Loucy (cell line): ENCODE results near the gene CDH22.

Experiments used
- H2AFZ ChIP-seq: fragments of 200-600 bp; sonication (generic); 2 replicates; pipeline ENCODE4 v1.6.0; 2016; ENCODE audit warnings: antibody characterized with exemption, mild to moderate bottlenecking, low read length, moderate library complexity
- H3F3A ChIP-seq: fragments of 200-600 bp; 2 replicates; pipeline ENCODE4 v1.6.0; 2016; ENCODE audit warnings: antibody characterized with exemption, low read depth, mild to moderate bottlenecking
- H3K27me3 ChIP-seq: fragments of 200-600 bp; sonication (generic); 2 replicates; pipeline ENCODE4 v1.6.1; 2014; ENCODE audit warnings: low read length, mild to moderate bottlenecking; ENCODE audit not compliant: insufficient read depth, poor library complexity, severe bottlenecking
- H3K36me3 ChIP-seq: fragments of 200-600 bp; sonication (generic); 2 replicates; pipeline ENCODE4 v1.6.1; 2016; ENCODE audit warnings: low read length; ENCODE audit not compliant: insufficient read depth
- H3K4me1 ChIP-seq: fragments of 200-600 bp; sonication (generic); 2 replicates; pipeline ENCODE4 v1.5.1; 2014; ENCODE audit warnings: low read length, mild to moderate bottlenecking; ENCODE audit not compliant: insufficient read depth, poor library complexity, severe bottlenecking
- H3K4me2 ChIP-seq: fragments of 200-600 bp; sonication (generic); 2 replicates; pipeline ENCODE4 v1.6.0; 2014; ENCODE audit warnings: antibody characterized with exemption, low read length, low read depth, mild to moderate bottlenecking; ENCODE audit not compliant: poor library complexity, severe bottlenecking
- H3K4me3 ChIP-seq: fragments of 200-600 bp; sonication (generic); 2 replicates; pipeline ENCODE4 v1.5.1; 2014; ENCODE audit warnings: low read length, mild to moderate bottlenecking, mixed read lengths; ENCODE audit not compliant: poor library complexity, severe bottlenecking
- H3K79me2 ChIP-seq: fragments of 200-600 bp; sonication (generic); 2 replicates; pipeline ENCODE4 v1.6.1; 2014; ENCODE audit warnings: low read length; ENCODE audit not compliant: insufficient read depth
- H3K9ac ChIP-seq: fragments of 200-600 bp; sonication (generic); 2 replicates; pipeline ENCODE4 v1.6.0; 2014; ENCODE audit warnings: mild to moderate bottlenecking, low read depth, low read length, moderate library complexity; ENCODE audit not compliant: poor library complexity, severe bottlenecking
- H3K9me2 ChIP-seq: fragments of 200-600 bp; sonication (generic); replicated peaks from 2 replicates; pipeline ENCODE4 v1.6.1; 2016; ENCODE audit warnings: low read depth, low read length, mixed read lengths
- H3K9me3 ChIP-seq: fragments of 200-600 bp; sonication (generic); 2 replicates; pipeline ENCODE4 v1.6.1; 2014; ENCODE audit warnings: mild to moderate bottlenecking, antibody characterized with exemption, low read length, low read depth; ENCODE audit not compliant: insufficient read depth
- H4K20me1 ChIP-seq: fragments of 200-600 bp; sonication (generic); 2 replicates; pipeline ENCODE4 v1.6.0; 2014; ENCODE audit warnings: antibody characterized with exemption, low read length, mild to moderate bottlenecking; ENCODE audit not compliant: insufficient read depth, poor library complexity, severe bottlenecking
- CTCF ChIP-seq: fragments of 200-600 bp; sonication (generic); conservative IDR thresholded peaks from 2 replicates; pipeline ENCODE4 v1.5.1; 2014; ENCODE audit warnings: mild to moderate bottlenecking, antibody characterized with exemption, low read length
- EZH2phosphoT487 ChIP-seq: fragments of 200-600 bp; IDR thresholded peaks from 2 replicates; pipeline ENCODE4 v1.6.1; 2018; ENCODE audit warnings: antibody characterized with exemption, mild to moderate bottlenecking, moderate library complexity, borderline replicate concordance

The CDH22 gene

GRCh38 chr20:46211331-46211722, 97.0 kb downstream of the CDH22 start:
- Histone ChIP-seq H3K4me3 (no peak overlapping the region), H3K9me3 (no peaks in the 10 kb centered on the region), H3K4me1 (peaks cover 4% of the 10 kb centered on the region), H3K27me3 (no peaks in the 10 kb centered on the region), H3K79me2 (no peaks in the 10 kb centered on the region), H3K36me3 (no peaks in the 10 kb centered on the region), H3K9me2 (no peaks in the 10 kb centered on the region), H4K20me1 (no peaks in the 10 kb centered on the region), H3K4me2 (no peak overlapping the region), H3F3A (no peaks in the 10 kb centered on the region), H3K9ac (no peak overlapping the region), H2AFZ (no peak overlapping the region)
- no peak for TF ChIP-seq CTCF
- TF ChIP-seq EZH2phosphoT487 = no peak

GRCh38 chr20:46210672-46211330, 97.5 kb downstream of the CDH22 start:
- no peaks in the 10 kb centered on the region for H3K36me3 ChIP-seq
- no peak overlapping the region for H3K9ac ChIP-seq
- no peak overlapping the region for H3K4me3 ChIP-seq
- H3K9me3 ChIP-seq = no peaks in the 10 kb centered on the region
- no peak overlapping the region for H2AFZ ChIP-seq
- TF ChIP-seq CTCF (no peak), EZH2phosphoT487 (no peak)
- peaks cover 9% of the 10 kb centered on the region for H3K4me1 ChIP-seq
- no peaks in the 10 kb centered on the region for H4K20me1 ChIP-seq
- H3K27me3 ChIP-seq = no peaks in the 10 kb centered on the region
- H3F3A ChIP-seq = no peaks in the 10 kb centered on the region
- no peaks in the 10 kb centered on the region for H3K79me2 ChIP-seq
- H3K4me2 ChIP-seq = no peak overlapping the region
- H3K9me2 ChIP-seq = no peaks in the 10 kb centered on the region

- no peak for TF ChIP-seq EZH2phosphoT487
- TF ChIP-seq CTCF = no peak
- no peaks in the 10 kb centered on the region for H3K36me3 ChIP-seq
- no peak overlapping the region for H3K4me3 ChIP-seq
- H3K9ac ChIP-seq = no peak overlapping the region
- H3K27me3 ChIP-seq = no peaks in the 10 kb centered on the region
- no peaks in the 10 kb centered on the region for H3F3A ChIP-seq
- no peak overlapping the region for H3K4me2 ChIP-seq
- H3K9me2 ChIP-seq = no peaks in the 10 kb centered on the region
- H2AFZ ChIP-seq = no peak overlapping the region
- no peaks in the 10 kb centered on the region for H3K9me3 ChIP-seq
- H4K20me1 ChIP-seq = no peaks in the 10 kb centered on the region
- H3K79me2 ChIP-seq = no peaks in the 10 kb centered on the region
- peaks cover 16% of the 10 kb centered on the region for H3K4me1 ChIP-seq
Measured at GRCh38 chr20:46209930-46210671, 98.2 kb downstream of the CDH22 start.
